Measurements from ENCODE around the gene TMED4.
A peak's percentile ranks its signal among the peaks of the same experiment; 100 is the strongest.
"Not testable (repeated sequence)": the region's sequence is repeated elsewhere in the genome, so short reads cannot be mapped to it uniquely, and the experiment has no call there.

The TMED4 gene

DNA sequence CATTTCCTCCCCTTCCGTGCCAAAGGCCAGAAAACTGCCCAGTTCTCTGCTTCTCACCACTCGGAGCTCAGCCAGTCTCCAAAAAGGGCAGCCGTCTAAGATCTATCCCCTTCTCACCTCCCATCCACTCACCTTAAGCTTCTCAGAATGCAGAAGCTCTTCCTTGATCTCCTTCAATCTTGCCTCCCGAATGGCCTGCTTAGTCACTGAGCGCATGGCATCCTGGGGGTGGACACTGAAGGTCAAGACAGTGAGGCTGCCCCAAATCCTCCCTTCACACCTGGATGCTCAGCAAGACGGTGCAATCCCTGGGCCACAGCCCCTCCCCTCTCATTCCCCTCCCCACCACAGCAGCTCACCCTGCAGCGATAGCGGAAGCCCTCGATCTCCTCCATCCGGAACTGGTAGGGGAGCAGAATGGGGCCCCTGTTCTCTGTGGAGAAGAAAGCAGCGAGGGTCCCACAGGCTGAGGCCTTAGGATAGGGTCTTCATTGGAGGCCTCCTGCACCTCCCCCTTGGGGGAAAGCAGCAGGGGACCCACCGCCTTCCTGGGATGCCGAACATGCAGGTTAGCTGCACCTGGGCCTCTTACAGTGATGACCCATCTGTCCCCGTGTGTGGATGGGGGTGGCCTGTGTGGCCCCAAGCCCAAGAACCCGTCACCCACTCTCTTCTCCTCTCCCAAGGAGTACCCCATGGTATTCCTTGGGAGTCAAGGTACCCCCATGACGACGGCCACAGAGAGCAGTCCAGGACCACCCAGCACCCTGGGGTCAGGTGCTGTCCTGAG, 13.1 kb downstream of the TMED4 start:
- no peak for DNase-seq (ENCODE audit: low read depth)

DNA sequence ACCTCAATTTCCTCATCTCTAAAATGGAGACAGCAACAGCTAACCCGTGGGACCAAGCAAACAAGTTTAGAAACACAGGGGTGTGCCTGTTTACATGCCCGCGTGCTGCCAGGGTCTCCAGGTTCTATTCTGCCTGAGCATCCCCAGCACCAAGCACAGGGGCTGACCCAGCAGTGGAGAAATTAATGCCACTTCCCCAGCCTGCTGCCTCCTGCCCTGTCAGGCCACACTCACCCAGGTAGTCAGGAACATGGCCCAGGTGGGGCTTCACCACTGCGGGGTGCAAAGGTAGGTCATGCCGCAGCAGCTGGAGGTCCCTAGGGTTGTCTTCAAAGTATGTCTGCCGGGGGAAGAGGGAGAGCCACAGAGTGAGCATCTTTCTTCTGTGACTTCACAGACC, 14.1 kb downstream of the TMED4 start:
- DNase-seq (ENCODE audit: low read depth) = no peak

DNA sequence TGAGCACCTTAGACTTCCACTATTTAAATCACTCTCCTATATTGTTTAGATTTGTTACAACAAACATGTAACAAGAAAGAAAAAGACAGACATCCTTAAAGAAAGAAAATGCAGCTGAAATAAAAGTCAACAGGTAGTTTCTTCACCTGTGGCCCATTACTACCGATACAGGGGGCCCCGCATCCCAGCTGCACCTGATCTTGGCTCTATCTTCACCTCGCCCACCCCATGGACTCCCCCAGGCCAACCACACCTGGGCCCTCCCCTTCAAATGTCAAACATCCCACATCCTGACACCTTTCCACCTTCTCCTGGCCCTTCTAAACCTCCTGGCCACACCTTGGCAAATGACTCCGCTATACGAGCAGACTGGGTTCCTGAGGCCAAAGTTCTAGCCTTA, 15.4 kb downstream of the TMED4 start:
- DNase-seq (ENCODE audit: low read depth) = no peak

DNA sequence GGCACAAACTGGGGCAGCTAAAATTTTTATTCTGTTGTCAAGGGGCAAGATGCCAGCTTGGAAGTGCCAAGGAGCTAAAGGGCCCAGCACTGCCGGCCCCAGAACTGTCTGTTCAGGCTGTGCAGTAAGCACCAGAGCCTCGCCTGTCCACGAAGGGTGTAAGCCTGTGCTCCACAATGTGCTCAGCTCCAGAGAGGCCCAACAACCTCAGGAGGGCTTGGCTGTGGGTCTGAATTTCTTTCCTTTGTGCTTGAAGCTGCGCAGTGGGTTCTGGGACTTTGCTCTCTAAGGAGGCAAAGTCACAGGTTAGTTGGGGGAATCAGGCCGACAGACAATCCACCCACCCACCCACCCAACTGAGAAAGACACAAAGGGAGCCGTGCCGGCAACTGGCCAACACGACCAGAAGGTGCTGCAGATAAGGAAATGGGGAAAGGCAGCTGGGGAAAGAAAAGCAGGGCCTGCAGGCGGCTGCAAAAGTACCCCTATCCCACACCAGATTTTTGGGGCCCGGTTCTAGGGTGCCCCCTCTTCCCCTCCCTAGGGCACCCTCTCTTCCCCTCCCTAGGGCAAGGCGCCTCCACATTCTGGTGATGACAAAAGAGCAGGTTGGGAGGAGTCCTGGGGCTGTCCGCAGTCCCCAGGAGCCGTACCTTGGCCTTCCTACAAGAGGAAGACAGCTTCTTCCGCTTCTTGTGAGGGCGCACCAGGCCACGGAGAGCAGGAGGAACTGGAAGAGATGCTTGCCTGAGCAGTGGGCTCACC, 16.1 kb downstream of the TMED4 start:
- no peak for DNase-seq (ENCODE audit: low read depth)

DNA sequence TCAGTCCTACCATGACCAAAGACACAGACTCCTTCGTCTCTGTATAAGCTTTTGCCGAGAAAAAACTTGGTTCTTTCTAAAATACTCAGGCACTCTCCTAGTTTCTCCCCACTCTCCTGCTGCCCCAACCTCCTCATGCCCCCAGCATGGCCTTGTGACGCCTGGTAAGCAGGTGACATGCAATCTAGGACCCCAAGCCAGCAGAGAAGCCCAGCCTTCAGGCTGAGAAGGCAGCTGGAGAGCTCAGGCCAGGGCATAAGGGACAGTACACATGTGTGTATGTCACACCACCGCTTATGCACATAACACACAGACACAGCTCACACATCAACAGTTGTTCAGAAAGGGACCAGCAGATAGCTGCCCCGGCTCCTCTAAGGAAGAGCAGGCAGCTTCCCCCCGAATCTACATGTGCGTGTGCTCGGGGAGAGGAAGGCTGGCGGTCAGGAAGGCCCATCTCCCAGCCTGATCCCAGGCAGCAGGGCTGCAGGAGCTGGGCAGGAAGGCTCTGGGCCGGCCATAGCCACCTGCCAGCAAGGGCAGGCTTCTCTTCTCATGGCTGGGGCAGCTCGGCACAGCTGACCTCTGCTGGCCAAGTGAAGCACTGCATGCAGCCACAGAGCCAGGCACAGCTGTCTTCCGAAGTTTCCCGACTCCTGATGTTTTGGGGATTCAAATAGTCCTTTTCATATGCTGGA, 16.8 kb downstream of the TMED4 start:
- DNase-seq (ENCODE audit: low read depth) = peak; percentile 42

DNA sequence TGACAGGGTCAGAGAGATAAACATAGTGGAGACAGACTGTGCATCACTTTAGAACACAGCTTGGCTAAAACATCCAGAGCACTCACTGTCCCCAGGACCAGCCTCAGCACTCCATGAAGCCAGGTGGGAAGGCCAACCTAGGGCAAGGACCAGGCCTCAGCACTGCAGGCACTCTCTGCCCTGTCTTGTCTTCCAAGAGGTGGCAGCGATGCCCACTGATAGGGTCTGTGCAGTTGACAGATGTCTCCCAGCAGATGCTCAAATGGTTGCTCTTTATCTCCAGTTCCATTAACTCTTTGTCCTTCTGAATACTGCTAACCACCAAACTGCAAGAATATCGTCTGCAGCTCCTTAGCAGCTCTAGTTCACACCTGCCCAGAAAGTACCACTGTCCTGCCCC, 17.4 kb downstream of the TMED4 start:
- no peak for DNase-seq (ENCODE audit: low read depth)

DNA sequence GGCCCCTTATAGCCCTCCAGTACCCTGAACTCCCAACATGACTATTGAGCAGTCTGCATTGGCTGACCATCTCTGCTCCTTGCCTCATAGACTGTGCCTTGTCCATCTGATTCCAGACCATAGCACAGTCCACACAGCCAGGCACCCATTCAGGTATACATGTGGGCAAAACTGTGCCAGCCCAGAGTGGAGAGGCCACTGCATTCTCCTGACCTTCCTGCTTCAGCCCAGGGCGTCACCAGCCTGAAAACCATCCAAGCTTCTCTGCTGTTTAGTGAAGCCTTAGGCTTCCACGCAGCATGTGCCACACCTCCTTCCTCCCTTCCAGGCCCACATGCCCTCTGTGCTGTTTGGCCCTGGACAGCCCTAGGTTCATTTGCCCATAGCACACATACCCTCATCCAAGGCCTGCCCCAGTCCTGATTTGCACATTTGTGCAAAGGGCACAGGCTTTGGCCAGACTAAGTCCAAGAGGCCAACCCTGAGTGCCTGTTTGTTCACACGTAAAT, 18.8 kb downstream of the TMED4 start:
- DNase-seq (ENCODE audit: low read depth) = no peak

DNA sequence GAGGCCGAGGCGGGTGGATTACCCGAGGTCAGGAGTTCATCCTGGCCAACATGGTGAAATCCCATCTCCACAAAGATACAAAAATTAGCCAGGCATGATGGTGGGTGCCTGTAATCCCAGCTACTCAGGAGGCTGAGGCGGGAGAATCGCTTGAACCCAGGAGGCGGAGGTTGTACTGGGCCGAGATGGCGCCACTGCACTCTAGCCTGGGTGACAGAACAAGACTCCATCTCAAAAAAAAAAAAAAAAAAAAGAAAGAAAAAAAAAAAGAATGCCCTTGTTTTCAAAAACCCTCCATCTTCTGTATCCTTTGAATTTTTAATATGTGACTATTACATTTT, 19.4 kb downstream of the TMED4 start:
- not testable (repeated sequence) for DNase-seq (ENCODE audit: low read depth)

DNA sequence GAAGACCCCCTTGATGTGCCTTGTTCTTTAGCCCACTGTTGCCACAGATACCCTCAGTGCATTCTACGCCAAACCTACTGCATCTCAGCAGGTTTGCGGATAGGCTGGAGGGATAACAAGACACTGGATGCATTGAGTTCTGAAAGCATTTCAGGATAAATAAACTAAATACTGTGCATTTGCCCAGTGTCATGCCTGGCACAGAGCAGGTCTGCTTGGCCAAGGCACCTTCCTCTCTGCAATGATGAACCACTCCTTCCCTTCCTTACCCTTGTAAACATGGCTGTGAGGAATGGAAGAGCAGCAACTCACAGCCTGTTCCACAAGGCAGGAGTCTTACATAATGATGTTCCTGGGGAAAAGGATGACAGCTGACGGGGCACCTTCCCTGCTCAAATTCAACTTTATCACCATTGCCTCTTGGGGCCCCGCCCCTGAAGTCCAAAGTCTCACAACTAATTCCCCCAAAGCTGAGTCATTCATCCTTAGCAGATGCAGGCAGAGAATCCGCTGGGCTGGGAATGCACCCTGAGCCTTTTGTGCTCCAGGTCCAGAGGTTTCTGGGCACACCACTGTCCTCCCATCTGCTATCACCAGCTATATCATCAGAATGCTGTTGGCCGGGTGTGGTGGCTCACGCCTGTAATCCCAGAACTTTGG, 19.9 kb downstream of the TMED4 start:
- no peak for DNase-seq (ENCODE audit: low read depth)

DNA sequence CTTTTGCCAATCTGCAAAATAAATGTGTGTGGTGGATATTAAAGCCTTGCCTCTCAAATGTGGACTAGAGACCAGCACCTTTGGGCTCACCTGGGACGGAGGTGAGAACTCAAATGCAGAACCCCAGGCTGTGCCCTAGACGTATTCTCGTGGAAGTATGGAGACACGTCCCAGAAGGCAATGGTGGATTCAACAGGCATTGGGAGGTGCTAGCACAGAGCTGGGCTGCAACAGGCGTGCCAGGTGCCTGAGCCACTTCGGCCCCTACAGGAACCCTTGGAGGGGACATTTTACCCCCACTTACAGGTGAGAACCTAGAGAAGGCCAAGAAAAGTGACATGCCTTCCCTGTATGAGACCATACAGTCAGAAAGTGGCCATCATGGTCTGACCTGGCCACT, 20.6 kb downstream of the TMED4 start:
- DNase-seq (ENCODE audit: low read depth) = no peak

DNA sequence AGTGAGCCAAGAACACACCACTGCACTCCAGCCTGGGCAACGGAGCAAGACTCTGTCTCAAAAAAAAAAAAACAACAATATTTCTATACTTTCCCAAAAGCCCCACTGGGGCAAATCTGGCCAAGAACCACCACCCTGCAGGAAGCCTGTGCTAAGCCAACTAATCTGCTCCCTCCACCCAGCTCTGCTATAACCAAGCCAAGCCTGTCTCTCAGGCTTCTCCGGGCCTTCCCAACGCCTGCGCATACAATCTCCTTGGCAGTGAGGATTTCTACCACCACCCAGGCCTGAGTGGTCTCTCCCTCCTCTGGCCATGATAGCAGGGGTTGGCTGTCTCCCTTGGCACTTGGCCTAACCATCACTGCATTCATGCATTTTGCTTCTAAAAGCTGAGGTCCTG, 22.5 kb downstream of the TMED4 start:
- DNase-seq (ENCODE audit: low read depth) = no peak

DNA sequence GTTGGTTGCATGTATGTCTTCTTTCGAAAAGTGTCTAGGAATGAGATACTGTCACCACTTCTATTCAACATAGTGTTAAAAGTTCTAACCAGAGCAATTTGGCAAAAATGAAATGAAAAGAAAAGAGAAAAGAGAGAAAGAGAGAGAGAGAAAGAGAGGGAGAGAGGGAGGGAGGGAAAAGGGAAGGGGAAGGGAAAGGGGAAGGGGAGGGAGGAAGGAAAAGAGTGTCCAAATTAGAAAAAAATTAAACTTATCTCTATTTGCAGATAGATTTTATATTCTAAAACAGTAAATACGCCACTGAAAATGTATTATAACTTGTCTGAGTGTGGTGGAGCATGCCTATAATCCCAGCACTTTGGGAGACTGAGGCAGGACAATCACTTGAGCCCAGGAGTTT, 24.5 kb downstream of the TMED4 start:
- DNase-seq (ENCODE audit: low read depth) = no peak

DNA sequence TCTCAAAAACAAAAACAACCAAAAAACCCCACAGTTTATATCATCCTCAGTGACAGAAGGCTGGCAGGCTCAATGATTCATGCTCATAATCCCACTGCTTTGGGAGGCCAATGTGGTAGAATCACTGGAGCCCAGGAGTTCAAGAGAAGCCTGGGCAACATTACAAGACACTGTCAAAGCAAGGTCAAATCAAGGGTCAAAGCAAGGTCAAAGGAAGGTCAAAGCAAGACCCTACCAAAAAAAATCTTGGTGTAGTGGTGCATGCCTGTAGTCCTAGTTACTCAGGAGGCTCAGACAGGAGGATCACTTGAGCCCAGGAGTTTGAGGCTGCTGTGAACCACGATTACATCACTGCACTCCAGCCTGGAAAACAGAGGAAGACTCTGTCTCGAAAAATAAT, 26.7 kb downstream of the TMED4 start:
- DNase-seq (ENCODE audit: low read depth) = no peak

DNA sequence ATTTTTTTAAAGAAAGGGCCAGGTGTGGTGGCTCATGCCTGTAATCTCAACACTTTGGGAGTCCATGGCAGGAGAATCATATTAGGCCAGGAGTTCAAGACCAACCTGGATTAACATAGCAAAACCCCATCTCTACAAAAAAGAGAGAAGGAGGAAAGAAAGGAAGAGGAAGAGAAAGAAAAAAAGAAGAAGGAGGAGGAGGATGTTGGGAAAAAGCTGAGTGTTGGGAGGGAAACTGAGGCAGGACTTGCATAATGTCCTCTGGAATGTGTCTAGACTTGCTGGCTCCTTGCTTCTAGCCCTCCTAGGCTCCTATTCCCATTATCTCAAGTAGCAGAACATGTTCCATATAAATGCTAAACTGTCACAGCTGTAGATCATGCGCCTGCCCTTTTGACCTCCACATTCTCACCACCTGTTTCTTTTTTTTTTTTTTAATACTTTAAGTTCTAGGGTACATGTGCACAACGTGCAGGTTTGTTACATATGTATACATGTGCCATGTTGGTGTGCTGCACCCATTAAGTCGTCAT, 29.5 kb downstream of the TMED4 start:
- DNase-seq (ENCODE audit: low read depth) = not testable (repeated sequence)

DNA sequence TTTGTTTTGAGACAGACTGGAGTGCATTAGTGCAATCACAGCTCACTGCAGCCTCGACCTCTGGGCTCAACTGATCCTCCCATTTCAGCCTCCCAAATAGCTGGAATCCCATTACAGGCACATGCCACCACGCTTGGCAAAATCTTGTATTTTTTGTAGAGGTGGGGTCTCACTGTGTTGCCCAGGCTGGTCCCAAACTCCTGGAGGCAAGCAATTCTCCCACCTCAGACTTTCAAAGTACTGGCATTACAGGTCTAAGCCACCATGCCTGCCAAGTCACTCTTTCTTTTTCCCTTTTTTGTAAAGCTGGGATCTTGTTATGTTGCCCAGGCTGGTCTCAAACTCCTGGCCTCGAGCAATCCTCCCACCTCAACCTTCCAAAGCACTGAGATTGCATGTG, 32.6 kb downstream of the TMED4 start:
- DNase-seq (ENCODE audit: low read depth) = no peak

DNA sequence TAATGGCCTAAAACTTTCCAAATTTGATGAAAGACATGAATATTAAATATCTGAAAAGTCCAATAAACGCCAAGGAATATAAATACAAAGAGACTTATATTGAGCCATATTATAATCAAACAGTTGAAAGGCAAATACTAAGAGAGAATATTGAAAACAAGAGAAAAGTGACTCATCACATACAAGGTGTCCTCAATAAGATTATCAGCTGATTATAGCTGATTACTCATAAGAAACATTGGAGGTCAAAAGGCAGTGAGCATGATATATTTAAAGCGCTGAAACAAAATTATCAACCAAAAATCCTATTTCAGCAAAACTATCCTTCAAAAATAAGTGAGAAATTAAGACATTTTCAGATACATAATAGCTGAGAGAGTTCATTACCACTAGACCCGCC, 33.1 kb downstream of the TMED4 start:
- DNase-seq (ENCODE audit: low read depth) = no peak

DNA sequence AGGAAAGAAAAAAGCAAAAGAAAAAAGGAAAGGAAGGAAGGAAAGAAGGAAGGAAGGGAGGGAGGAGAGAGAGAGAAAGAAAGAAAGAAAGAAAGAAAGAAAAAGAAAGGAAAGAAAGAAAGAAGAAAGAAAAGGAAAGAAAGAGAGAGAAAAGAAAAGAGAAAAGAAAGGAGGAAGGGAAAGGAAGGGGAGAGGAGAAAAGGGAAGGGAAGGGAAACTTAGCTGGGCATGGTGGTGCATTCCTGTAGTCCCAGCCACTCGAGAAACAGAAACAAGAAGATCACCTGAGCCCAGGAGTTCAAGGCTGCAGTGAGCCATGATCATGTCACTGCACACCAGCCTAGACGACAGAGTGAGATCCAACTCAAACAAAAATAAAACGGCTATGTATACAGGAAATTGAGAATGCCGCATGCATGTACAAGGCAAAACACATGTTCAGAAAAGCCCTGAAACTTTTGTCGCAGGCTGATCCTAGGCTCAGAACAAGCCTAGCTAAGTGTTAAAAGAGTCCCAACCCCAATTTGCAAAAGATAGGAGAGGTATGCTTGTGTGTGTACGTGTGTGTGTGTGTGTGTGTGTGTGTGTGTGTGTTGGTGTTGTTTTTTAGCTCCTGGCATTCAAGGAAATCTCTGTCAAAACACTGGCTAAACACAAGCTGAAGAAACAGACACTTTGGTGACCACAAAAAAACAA, 34.3 kb downstream of the TMED4 start:
- DNase-seq (ENCODE audit: low read depth) = no peak

DNA sequence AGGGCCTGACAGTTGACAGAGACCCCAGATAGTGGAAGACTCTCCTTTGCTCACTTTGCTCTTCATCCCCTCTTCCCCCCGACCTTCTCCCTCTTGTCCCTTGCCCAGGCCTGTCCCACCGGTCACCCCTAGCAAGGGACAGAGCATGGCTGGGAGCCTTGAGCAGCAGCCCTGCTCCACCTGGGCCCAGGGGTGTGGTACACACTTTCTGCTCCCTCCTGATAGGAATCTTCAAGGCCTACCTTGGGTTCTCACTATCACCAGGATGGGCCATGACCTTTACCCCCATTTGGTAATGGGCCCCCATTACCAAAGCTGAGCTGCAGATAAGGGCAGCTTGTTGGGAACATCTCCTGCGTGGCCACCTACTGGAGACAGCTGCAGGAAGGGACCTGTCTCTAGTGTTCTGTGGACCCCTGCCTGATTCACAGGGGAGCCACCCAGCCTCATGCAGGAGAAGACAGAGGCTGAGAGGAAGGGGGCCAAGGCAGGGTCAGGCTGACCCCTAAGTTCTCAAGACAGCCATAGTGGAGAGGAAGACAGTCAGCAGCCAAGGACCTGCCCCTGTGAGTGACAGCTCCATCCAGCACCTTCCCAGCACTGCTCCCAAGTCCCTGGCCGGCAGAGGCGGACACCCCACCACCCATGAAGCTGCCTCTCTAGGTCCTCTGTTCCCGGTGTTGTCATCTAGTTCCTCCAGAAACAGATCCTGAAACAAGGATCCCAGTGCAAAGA, 40.0 kb downstream of the TMED4 start:
- no peak for DNase-seq (ENCODE audit: low read depth)

DNA sequence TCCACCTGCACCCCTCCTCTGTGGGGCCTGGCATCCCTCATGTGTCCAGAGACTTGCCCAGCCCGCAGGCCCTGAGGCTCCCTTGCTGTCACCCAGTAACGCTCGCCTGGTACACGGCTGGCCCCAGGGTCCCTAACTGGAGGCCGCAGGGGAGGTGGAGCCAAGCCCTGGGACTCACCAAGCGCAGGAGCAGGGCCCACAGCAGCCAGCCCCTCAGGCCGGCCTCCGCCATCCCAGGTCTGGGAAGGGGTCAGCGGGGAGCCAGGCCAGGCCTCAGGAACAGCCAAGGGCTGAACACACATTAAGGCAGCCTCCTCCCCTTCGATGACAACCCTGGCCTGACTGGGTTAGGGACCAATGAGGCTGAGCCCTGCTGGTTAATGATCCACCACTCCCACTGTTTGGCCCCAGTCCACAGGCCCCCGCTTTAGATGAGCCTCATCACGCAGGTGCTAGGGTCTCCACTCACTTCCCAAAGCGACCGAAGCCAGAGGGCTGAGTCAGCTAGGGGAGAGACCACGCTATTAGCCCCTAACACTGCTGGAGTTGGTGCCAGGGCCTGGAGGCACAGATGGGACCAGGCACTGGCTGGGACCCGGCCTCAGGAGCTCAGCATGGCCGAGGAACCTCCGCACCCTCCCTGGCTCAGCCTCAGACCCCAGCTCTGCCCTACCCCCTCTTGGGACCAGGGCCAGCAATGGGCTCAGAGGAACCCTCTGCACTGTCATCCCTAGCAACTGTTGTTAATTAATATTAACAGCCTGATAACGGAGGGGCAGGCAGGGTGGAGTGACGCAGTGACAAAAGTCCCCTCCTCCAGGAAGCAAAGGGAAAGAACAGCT, 40.8 kb downstream of the TMED4 start, which contains the start of gene NPC1L1:
Gene NPC1L1 (minus strand): TSS at position 303 of the 842 bp plus-strand sequence. CDS start 71 bp downstream, at position 232.
- no peak for DNase-seq (ENCODE audit: low read depth)

DNA sequence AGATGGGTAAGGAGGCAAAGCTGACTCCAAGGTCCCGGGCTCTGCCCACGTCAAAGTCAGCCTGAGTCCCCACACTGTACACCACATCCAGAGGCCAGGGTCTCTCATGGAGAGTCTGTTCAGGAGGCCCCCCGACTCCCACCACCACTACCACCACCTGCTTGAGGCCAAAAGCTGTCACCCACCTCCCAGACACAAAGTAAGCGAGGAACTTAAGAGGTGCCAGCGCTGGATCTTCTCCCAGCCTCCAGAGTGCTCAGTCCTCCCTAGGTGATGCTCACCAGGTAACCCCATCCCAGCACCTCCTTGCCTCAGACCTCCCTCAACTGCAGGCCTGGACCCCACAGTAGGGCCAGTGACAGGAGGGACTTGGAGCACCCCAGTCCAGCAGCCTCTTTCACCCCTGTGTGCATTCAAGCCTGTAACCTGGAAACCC, 41.4 kb downstream of the TMED4 start:
- no peak for DNase-seq (ENCODE audit: low read depth)

Data from activated T-helper 1 cell treated with Interleukin-2 at 50 U/mL for 16 hours (primary cell).